IgD-negative memory B cell (primary cell): Measurements from ENCODE around the gene SLC35F4. TPM values are rescaled to one million over a fixed set of nuclear protein-coding genes. Genes with fewer than 3 reads are reported as not detected.
A peak's percentile ranks its signal among the peaks of the same experiment; 100 is the strongest.

Experiments
- H3K27ac Mint-ChIP-seq, 3 donors: one replicate each; pipeline ENCODE4 v1.8.0; 2020 to 2022; ENCODE audit warnings: mild to moderate bottlenecking in 3 of 3, mixed read lengths in 3 of 3, moderate library complexity in 1 of 3
- H3K27me3 Mint-ChIP-seq: one replicate; pipeline ENCODE4 v1.8.0; 2021; ENCODE audit warnings: mixed read lengths
- H3K36me3 Mint-ChIP-seq: one replicate; pipeline ENCODE4 v1.8.0; 2020; ENCODE audit warnings: mild to moderate bottlenecking, mixed read lengths
- H3K4me1 Mint-ChIP-seq, 3 donors: one replicate each; pipeline ENCODE4 v1.8.0; 2020 to 2022; ENCODE audit warnings: mixed read lengths in 3 of 3, mild to moderate bottlenecking in 1 of 3
- H3K4me3 Mint-ChIP-seq, 4 donors: one replicate each; pipeline ENCODE4 v1.8.0; 2020 to 2022; ENCODE audit warnings: mild to moderate bottlenecking in 4 of 4, mixed read lengths in 4 of 4, moderate library complexity in 3 of 4
- H3K9me3 Mint-ChIP-seq, 3 donors: one replicate each; pipeline ENCODE4 v1.8.0; 2020 to 2021; ENCODE audit warnings: mixed read lengths in 3 of 3, mild to moderate bottlenecking in 1 of 3
- polyA plus RNA-seq: library from polyadenylated mRNA; unstranded; fragments of 300-500 nt; fragmentation: Illumina TruSeq; gene quantifications from one replicate; pipeline ENCODE4 v1.2.3, GENCODE V29; 2021

The SLC35F4 gene
- not detected for polyA plus RNA-seq

DNA sequence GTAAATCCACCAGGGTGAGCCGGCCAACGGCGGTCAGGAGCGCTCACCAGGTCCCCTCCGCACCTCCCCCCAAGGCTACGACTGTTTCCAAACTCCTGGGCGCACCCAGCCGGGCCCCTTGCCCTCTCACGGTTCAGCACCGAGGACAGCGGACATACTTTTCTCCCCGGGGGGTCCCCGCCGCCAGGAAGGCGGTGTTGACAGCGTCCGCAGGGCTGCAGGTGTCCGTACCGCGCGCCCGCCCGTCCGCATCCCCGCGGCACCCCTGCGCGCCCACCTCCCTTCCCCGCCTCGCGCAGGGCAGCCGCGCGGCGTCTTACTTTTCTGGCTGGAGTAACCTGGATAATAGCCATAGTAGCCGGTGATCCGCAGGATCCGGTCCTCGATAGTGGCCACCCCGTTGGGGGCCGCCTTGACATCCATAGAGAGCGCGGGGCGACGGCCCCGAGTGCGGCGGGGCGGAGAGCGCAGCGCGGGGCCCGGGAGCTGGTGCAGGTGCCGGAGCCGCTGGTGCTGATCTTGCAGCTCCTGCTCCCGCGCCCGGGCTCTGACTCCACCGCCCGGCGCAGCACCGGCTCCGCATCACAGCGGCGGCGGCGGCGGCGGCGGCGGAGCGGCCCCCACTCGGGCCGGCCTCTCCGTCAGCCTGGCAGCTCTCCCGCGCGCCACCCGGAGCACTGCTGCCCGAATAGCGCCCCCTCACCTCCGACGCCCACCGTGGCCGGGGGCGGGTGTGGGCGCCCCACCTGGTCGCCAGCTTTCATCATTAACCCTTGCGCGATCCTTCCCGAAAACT lies at the start of gene SLC35F4:
Gene SLC35F4, minus strand, starts transcription at position 690 of the 796 bp plus-strand sequence.
- no peak within 1 kb of the TSS for H3K27ac Mint-ChIP-seq
- no peaks in the 10 kb centered on the region for H3K4me1 Mint-ChIP-seq
- no peak within 1 kb of the TSS for H3K4me3 Mint-ChIP-seq
- H3K36me3 Mint-ChIP-seq, result no peaks in the 10 kb centered on the region
- H3K9me3 Mint-ChIP-seq, result no peaks in the 10 kb centered on the region
- H3K27me3 Mint-ChIP-seq, result peaks cover 19% of the 10 kb centered on the region

- Mint-ChIP-seq H3K36me3 (no peaks in the 10 kb centered on the region), H3K4me1 (peaks cover 0 to 2% (median 0%) of the 10 kb centered on the region in 3 donors), H3K27me3 (peaks cover 1% of the 10 kb centered on the region), H3K4me3 (no peak overlapping the region), H3K9me3 (peaks cover 2 to 3% (median 2%) of the 10 kb centered on the region in 3 donors), H3K27ac (no peak overlapping the region)
Observed at GRCh38 chr14:57909626-57910025, 43.7 kb upstream of the SLC35F4 start.

DNA sequence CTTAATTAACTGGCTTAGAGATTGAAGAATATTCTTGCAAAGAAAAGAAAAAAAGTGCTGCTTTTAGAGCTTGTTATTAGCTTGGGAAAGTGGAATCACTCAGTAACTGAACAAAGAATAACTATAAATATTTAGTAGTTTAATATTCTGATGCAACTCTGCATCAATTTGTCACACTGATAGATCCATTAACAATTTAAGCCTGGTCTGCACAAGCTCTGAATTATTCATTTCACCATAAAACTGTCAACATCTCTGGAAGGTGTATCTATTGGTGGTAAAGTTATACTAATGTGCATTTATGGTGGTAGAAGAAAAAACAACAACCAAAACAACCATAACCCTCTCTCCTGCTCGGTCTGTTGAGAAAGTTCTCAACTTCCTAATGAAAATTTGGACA lies 38.1 kb upstream of the SLC35F4 start:
- Mint-ChIP-seq H3K27me3 (peaks cover 3% of the 10 kb centered on the region), H3K4me1 (no peaks in the 10 kb centered on the region), H3K27ac (no peak overlapping the region), H3K36me3 (no peaks in the 10 kb centered on the region), H3K4me3 (no peak overlapping the region), H3K9me3 (peaks cover 0 to 9% (median 4%) of the 10 kb centered on the region in 3 donors)

DNA sequence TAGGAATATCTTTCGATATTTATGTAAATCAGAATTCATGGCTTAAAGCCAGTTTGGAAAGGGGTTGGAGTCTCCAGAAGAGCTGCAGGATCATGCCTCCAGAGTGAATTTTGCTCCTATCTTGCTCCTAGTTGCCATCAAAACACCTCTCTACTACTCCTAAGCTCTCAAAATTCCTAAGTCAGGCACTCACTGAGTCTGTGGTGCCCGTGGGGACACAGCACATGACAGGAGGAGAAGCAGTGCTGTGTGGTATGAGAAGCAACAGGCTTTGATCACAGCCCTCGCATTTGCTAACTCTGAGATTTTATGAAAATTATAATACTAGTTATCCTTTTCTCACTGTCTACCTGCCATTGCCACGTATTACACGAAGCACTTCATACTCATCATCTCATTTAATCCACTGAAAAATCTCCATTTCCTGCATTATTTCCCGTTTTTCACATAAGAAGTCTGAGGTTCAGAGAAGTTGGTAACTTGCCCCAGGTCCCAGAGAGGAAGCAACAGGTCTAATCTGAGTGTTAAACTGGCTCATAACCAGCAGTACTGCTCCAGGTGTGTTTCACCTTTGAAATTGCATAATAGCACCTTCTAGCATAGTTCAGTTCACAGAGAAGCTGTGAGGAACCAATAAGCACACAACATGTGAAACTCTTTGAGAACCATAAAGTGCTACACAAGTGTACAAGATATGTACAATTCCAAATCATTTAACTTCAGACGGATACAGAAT lies 33.1 kb upstream of the SLC35F4 start:
- H3K36me3 Mint-ChIP-seq, result no peaks in the 10 kb centered on the region
- no peaks in the 10 kb centered on the region for H3K4me1 Mint-ChIP-seq
- H3K27ac Mint-ChIP-seq, result no peak overlapping the region
- peaks cover 0 to 7% (median 2%) of the 10 kb centered on the region in 3 donors for H3K9me3 Mint-ChIP-seq
- H3K4me3 Mint-ChIP-seq, result no peak overlapping the region
- H3K27me3 Mint-ChIP-seq, result peaks cover 5% of the 10 kb centered on the region

DNA sequence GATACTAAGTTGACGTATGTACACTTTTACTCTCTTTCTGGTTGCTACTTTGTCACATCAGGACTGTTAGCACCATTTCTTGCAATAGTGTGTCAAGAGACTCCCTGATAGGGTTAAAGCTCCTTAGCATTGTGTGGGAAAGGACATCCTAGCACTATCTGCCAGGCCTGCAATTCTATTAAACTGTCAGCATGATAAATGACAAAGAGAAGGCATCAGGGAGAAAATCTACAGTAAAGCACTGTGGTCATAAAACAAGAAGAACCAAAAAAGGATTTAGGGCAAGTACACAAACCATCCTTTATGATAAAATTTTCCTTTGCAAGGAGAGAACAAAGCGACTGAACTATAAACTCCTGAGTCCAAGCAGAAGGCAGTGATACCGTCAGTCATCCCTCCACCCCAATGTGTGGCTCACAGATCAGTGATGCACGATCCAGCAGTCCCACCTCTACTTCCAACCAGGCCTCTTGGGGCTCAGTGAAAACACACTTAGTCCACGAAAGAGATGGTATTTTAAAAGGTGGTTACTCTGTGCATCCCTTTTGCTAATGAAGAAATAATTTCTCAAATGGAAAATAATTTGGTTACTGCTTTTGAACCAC lies 31.4 kb upstream of the SLC35F4 start:
- no peak overlapping the region for H3K4me3 Mint-ChIP-seq
- peaks cover 0 to 7% (median 2%) of the 10 kb centered on the region in 3 donors for H3K9me3 Mint-ChIP-seq
- H3K36me3 Mint-ChIP-seq, result no peaks in the 10 kb centered on the region
- peaks cover 5% of the 10 kb centered on the region for H3K27me3 Mint-ChIP-seq
- H3K4me1 Mint-ChIP-seq, result no peaks in the 10 kb centered on the region
- H3K27ac Mint-ChIP-seq, result no peak overlapping the region

DNA sequence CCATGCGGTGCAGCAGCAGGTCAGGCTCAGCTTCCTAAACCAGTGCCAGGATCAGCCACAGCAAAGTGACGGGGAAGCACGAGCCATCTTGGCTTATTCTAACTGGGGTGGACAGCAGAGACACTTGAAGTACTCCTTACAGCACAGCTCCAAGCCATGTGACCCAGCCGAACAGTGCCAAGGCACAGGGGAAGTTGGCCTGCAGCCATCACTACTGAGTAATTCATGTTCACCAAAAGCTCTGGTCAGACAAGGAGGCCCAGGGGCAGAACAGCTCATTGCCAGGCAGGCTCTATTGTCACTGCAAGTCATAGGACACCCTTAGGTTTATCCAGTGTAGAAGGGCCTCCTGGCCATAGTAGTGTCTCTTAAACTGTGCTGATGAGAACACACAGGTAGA lies 23.4 kb upstream of the SLC35F4 start:
- H3K9me3 Mint-ChIP-seq, result no peaks in the 10 kb centered on the region
- no peaks in the 10 kb centered on the region for H3K36me3 Mint-ChIP-seq
- no peaks in the 10 kb centered on the region for H3K4me1 Mint-ChIP-seq
- H3K27ac Mint-ChIP-seq, result no peak overlapping the region
- H3K27me3 Mint-ChIP-seq, result peaks cover 2% of the 10 kb centered on the region
- H3K4me3 Mint-ChIP-seq, result no peak overlapping the region

GRCh38 chr14:57884175-57884574 lies 18.3 kb upstream of the SLC35F4 start:
- H3K36me3 Mint-ChIP-seq, result no peaks in the 10 kb centered on the region
- peaks cover 0 to 5% (median 3%) of the 10 kb centered on the region in 3 donors for H3K9me3 Mint-ChIP-seq
- peaks cover 5% of the 10 kb centered on the region for H3K27me3 Mint-ChIP-seq
- H3K4me3 Mint-ChIP-seq, result no peak overlapping the region
- no peak overlapping the region for H3K27ac Mint-ChIP-seq
- no peaks in the 10 kb centered on the region for H3K4me1 Mint-ChIP-seq

GRCh38 chr14:57883061-57883460 lies 17.2 kb upstream of the SLC35F4 start:
- Mint-ChIP-seq H3K27me3 (peaks cover 5% of the 10 kb centered on the region), H3K4me1 (no peaks in the 10 kb centered on the region), H3K4me3 (no peak overlapping the region), H3K27ac (no peak overlapping the region), H3K9me3 (peaks cover 2 to 13% (median 8%) of the 10 kb centered on the region in 3 donors), H3K36me3 (no peaks in the 10 kb centered on the region)

DNA sequence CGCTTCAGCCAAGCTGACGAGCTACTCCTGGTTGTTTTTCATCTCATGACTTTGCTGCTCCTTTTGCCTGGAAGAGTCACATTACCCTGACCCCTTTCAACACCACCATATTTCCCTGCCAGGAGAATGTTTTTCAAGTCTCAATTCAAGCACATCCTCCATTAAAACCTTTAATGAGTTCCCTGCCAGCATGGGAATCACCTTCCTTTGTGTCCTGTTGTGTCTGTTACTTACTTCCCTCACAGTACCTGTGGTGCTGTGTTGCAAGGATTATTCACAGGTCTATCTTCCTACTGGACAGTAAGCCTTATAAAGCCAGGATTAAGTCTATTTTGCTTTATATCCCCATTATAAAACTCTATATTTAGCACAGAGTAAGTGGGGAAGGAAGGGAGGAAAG lies 13.6 kb upstream of the SLC35F4 start:
- Mint-ChIP-seq H3K4me1 (no peaks in the 10 kb centered on the region), H3K36me3 (no peaks in the 10 kb centered on the region), H3K9me3 (peaks cover 4 to 14% (median 10%) of the 10 kb centered on the region in 3 donors), H3K27ac (peak overlapping the region in 1 of 3 donors; percentile 25), H3K27me3 (peaks cover 2% of the 10 kb centered on the region), H3K4me3 (no peak overlapping the region)

GRCh38 chr14:57875985-57876384 lies 10.1 kb upstream of the SLC35F4 start:
- H3K27ac Mint-ChIP-seq, result no peak overlapping the region
- no peaks in the 10 kb centered on the region for H3K36me3 Mint-ChIP-seq
- H3K4me1 Mint-ChIP-seq, result no peaks in the 10 kb centered on the region
- no peak overlapping the region for H3K4me3 Mint-ChIP-seq
- peaks cover 4 to 14% (median 10%) of the 10 kb centered on the region in 3 donors for H3K9me3 Mint-ChIP-seq
- peaks cover 4% of the 10 kb centered on the region for H3K27me3 Mint-ChIP-seq

- H3K27ac Mint-ChIP-seq, result no peak overlapping the region
- no peaks in the 10 kb centered on the region for H3K36me3 Mint-ChIP-seq
Observed at GRCh38 chr14:57875296-57875695, 9.4 kb upstream of the SLC35F4 start.

DNA sequence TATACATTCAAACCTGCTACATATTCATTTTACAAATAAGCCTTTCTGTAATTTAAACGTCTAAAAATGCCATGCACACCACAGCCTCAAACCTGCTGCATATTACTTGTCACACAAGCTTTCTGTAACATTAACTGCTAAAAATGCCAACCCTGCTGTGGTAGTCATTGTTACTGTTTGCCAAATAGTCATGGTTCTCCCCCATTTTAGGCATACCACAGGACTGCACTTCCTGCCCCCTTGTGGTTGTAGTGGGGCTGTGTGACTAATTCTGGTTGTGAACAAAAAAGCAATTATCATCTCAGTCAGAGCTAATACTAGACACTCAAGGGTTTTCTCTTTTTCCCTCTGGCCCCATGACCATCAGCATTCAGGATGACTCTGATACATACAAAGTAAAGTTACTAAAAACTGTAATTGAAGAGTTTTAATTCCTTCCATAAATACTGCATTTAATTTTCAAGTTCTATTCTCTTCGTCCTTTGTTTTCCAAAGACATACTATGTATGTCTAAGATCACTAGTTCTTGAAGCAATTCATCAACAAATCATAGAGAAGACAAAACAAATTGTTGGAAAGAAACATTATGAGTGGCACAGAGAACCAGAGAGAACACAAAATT lies 5.7 kb upstream of the SLC35F4 start:
- peaks cover 7% of the 10 kb centered on the region for H3K27me3 Mint-ChIP-seq
- H3K27ac Mint-ChIP-seq, result no peak overlapping the region
- no peaks in the 10 kb centered on the region for H3K4me1 Mint-ChIP-seq
- H3K4me3 Mint-ChIP-seq, result no peak overlapping the region
- H3K9me3 Mint-ChIP-seq, result no peaks in the 10 kb centered on the region
- no peaks in the 10 kb centered on the region for H3K36me3 Mint-ChIP-seq

More at GRCh38 chr14:57875296-57875695, 9.4 kb upstream of the SLC35F4 start:
- Mint-ChIP-seq H3K9me3 (peaks cover 4 to 14% (median 10%) of the 10 kb centered on the region in 3 donors), H3K4me3 (no peak overlapping the region), H3K4me1 (no peaks in the 10 kb centered on the region), H3K27me3 (peaks cover 2% of the 10 kb centered on the region)

DNA sequence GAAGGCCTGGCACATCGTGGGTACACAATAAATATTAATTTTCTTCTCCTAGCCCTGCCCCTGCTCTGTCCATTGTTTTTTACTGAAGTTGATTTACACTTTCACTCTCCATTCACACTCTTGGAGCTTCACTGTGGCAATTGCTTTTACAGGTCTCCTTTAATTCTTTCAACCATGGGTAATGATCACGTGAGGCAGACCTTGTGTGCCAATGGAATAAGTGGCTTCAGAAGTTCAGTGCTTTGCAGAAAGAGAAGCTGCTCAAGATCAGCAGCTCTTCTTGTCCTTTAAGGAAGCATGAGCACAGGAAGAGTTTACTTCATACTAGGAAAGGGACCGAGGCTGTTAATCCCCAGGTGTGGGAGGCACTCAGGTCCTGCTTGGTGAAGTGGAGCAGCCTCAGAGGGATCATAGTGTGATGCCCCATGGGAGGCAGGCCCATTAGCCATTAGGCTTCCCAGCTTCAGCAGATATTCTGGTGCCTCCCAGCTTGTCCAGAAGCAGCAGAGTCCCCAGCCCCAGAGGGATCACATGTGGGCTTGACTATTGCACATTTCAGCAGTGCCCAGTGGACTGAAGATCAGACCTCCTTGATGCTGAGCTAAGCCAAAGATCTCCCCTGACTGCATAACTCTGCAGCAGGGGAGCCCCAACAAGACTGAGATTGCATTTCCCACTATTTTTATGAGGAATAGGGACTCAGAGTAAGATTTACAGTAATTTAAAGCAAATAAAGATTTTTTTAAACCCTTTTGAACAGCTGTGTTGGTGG lies 5.0 kb upstream of the SLC35F4 start:
- Mint-ChIP-seq H3K27me3 (peaks cover 12% of the 10 kb centered on the region), H3K27ac (no peak overlapping the region), H3K36me3 (no peaks in the 10 kb centered on the region), H3K4me1 (no peaks in the 10 kb centered on the region), H3K4me3 (no peak overlapping the region), H3K9me3 (no peaks in the 10 kb centered on the region)

DNA sequence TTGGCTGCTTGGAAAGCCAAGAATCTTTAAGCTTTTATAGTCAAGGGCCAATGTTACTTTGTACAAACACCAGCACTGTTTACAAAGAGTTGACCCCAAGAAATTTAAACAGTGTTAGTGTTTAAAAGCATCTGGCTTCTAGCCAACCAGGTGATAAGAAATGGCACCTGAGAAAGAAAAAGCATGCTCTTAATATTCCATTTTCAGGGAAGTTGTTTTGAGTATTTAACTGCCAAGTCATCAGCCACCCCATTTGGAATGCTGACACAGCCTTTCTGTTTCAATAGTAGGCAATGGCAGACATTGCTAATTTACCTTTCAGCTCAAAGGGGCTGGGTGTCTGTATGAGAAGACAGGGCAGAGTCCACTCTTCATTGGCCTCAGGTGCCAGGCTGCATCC lies 3.7 kb upstream of the SLC35F4 start:
- Mint-ChIP-seq H3K4me1 (no peaks in the 10 kb centered on the region), H3K27ac (no peak overlapping the region), H3K4me3 (no peak overlapping the region), H3K27me3 (peaks cover 14% of the 10 kb centered on the region), H3K36me3 (no peaks in the 10 kb centered on the region), H3K9me3 (no peaks in the 10 kb centered on the region)
